Activated CD4-positive, CD25-positive, alpha-beta regulatory T cell treated with anti-CD3 and anti-CD28 coated beads, Interleukin-2, amount 50 U/mL, for 16 hours (primary cell): ENCODE results near the gene TNKS2.
"Not testable (repeated sequence)": the region's sequence is repeated elsewhere in the genome, so short reads cannot be mapped to it uniquely, and the experiment has no call there.

Experiments
- DNase-seq: peaks from one replicate; pipeline ENCODE4 v3.0.0-alpha.2; 2020; ENCODE audit warnings: low read depth, low spot score

The TNKS2 gene

DNA sequence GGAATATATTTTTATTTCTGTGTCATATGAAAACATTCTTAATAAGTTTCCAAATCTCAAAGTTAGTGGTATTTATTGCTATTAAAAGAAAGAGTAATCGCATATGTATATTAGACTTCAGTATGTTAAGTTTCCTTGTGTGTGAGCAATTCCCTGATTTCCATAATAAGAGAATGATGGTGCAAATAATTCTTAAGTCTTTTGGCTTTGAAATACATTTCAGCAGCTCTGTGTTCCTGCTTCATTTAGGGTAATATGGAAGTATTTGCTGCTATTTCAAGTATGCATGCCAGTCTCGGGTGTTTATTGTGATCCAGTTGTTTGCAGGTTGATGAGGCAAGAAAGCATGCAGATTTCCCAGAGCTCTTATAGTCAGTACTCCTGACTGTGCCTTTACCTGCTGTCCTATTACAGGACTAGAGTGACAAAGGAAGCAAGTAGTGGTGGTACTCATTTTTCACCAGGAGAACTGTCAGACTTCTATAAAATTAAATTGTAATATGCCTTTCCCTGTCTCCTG lies 67.4 kb downstream of the TNKS2 start:
- DNase-seq, result no peak

GRCh38 chr10:91875156-91875555 lies 76.9 kb downstream of the TNKS2 start:
- DNase-seq, result no peak

- DNase-seq, result no peak
Measured at GRCh38 chr10:91875779-91876178, 77.6 kb downstream of the TNKS2 start.

- no peak for DNase-seq
Measured at GRCh38 chr10:91879515-91880170, 81.4 kb downstream of the TNKS2 start.

- no peak for DNase-seq
Measured at GRCh38 chr10:91880310-91880709, 82.1 kb downstream of the TNKS2 start.

GRCh38 chr10:91883549-91884444 lies 85.6 kb downstream of the TNKS2 start:
- no peak for DNase-seq

DNA sequence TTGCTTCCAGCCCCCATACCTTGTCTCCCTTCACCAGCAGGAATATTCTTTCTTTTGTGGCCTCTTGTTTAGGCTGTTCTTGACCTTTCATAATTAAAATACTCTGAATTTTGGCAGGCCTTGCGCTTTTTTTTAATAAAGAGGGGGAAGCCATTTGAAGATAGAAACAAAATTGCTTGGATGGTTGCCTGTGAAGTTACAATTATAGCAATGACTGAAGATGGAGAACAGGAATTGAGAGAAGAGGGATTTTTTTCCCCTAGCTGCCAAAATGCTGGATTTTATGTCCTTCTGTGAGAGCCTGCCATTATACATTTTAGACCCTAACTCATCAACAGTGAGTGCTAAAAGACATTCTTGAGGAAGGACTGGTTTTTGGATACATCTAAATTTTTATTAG lies 86.3 kb downstream of the TNKS2 start:
- DNase-seq, result no peak

DNA sequence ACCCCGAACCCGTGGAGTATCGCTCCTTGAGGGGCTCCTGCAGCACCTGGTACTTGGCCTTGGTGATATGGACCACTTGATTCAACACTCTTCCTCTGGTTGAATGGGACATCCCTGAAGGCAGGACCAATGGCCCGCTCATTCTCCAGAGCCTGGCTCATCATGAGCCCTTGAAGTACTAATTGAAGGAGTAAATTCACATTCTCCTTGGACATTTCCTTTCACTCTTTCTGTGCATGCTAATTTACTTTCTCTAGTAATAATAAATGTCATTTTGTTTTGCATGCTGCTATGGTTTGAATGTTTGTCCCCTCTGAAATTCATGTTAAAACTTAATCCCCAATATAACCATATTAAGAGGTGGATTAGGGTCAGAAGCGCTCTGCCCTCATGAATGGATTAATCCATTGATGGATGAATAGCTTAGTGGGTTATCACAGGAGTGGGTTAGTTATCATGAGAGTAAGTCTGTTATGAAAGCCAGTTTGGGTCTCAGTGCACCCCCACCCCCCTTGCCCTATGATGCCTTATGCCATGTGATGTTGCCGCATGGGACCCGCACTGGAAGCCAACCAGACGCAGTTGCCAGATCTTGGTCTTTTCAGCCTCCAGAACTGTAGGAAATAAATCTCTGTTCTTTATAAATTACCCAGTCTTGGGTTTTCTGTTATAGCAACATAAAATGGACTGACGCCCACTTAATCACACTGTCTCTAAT lies 87.3 kb downstream of the TNKS2 start:
- no peak for DNase-seq

DNA sequence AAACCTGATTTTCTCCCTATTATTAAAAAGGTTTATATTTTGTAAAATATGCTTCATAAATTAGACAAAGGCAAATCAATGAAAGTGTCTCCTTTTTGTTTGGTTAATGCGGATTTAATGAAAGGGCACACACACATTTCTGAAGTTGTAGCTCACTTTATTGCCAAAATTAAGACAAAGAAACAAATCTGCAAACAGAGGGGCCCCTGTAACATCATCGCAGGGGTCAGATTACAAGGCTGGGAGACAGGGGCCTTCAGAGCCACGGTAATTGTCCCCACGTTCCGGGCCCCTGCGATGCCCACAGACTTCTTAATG lies 88.7 kb downstream of the TNKS2 start:
- DNase-seq, result no peak

DNA sequence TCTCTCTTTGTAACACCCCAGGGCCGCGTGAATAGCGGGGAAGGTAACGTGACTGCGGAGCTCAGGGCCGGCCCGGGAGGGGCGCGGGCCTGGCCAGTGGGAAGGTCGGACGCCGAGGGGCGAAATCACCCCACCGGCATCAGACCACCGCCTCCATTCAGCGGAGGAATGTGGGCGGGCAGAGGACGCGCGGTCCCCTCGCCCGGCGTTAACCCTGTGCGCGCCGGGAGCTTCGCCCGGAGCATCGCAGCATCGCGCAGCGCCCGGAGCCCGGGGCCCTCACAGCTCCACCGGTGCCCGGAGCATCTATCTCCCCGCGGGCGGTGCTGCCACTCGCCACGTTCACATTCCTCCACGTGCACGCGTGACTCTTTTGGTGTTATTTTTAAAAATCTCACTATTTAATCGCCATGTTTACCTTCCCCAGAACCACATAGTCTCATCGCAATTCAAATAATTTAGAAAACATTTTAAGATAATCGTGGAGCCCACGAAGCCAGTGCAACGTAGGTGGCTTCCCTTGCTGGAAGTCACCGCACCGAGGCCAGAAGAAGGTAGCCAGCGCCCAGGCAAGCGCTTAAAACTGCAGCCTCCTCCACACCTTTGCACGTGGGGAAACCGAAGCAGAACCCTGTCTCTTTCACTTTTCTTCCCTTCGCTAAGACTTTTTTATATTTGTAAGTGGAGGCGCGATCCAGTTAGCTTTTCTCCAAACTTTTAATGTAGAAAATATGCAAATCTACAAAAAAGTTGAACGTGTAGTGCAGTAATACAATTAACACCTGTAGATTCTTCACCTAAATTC lies 89.2 kb downstream of the TNKS2 start:
- DNase-seq, result no peak

GRCh38 chr10:91891125-91892001 lies 93.1 kb downstream of the TNKS2 start:
- no peak for DNase-seq

DNA sequence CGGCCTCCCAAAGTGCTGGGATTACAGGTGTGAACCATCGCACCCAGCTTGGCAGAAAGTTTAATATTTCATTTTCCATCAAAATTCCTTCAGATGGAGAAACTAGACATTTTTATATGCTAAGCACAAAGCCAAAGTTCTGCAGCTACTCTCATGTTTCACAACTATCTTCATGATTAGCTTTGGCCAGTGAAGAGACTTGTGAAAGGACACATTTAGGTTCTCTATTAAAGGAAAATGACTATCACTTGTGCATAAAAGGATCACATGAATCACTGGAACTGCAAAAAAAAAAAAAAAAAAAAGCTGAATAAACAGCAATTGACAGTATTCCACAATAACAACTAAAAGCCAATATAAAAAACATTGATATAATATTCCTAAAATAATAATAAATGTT lies 94.8 kb downstream of the TNKS2 start:
- DNase-seq, result no peak

DNA sequence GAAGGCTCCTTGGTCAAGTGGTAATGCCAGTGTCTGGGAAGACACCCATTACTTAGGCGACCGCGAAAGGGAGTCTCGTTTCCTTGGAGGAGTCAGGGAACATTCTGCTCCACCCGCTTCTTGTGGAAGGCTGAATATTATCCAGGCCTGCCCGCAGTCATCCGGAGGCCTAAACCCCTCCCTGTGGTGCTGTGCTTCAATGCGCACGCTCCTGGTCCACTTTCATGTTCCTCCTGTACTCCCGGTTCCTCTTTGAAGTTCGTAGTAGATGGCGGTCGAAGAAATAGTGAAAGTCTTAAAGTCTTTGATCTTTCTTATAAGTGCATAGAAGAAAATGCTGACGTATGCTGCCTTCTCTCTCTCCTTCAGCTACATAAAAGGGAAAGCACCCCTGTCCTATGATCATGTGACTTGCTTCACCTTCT lies 96.0 kb downstream of the TNKS2 start:
- not testable (repeated sequence) for DNase-seq

DNA sequence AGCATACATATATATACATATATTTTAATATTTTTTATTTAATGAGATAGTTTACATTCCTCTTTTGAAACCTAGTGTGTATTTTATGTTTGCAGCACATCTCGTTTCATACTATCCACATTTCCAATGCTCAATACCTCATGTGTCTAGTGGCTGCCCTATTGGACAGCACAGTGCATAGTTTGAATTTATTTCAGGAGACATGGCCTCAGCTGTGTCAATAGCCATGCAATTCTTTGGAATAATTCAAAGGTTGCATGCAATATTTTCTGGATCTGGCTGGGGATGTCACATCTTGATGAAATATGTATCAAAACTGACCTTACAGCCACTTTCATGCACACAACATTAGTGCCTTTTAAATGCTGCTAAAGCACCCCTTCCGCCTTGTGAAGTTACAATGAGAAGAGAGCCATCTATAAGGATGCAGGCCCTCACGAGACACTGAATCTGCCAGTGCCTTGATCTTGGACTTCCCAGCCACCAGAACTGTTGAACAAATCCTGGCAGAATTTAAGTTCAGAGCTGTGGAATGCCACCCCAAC lies 98.1 kb downstream of the TNKS2 start:
- DNase-seq, result no peak

DNA sequence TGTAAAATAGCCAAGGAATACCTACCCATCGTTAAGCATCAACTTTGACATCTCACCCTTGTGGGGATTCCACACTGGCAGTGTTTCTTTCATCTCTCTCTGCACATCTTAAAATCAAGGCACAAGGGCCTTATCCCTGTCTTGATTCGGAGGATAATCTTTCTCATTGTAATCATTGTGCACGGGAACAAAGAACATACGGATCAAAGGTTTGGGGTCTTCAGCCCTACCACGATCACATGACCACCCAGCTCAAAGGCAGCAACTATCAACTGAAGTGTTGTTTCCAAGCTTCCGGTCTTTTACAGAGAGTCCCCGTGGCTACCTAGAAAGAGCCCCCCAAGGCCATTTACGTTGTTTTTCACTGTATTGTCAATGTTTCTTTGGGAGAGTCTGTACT lies 99.2 kb downstream of the TNKS2 start:
- DNase-seq, result no peak

DNA sequence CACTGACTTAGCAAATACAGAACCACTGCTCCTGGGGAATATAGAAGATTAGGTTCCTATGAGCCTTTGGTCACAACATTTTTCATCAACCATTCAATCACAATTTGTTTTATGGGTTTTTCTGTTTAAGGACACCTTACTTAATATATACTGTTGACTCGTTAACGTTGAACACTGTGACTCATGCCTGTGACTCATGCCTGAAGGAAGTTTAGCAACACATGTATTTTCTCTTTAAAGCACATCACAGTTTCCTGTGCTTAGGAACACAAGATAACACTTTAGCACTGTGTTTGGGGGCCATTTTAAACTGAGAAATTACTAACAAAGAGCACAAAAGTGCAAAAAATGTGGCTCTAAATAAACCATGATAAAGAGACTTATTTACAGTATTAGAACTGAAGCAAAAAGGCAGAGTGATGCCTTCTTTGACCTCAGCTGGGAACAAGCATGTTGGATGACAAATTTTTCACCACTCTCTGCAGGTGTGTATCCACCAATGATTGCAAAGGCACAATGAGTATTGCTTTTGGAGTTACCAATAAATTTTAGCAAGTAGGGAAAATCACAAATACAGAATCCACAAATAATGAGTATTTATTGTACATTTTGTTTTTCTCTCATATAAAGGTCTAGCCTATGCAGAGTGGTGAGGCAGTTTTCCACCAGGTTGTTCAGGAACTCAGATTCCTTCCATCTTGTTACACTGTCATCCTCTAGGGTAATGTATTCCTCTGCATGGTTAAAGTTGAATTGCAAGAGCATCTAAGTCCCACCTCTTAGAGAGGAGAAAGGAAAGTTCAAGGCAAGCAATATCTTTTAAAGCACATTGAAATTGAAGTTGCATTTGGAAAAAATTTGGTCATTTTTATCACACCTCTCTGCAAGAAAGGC lies 103.8 kb downstream of the TNKS2 start:
- peak; percentile 15 for DNase-seq

DNA sequence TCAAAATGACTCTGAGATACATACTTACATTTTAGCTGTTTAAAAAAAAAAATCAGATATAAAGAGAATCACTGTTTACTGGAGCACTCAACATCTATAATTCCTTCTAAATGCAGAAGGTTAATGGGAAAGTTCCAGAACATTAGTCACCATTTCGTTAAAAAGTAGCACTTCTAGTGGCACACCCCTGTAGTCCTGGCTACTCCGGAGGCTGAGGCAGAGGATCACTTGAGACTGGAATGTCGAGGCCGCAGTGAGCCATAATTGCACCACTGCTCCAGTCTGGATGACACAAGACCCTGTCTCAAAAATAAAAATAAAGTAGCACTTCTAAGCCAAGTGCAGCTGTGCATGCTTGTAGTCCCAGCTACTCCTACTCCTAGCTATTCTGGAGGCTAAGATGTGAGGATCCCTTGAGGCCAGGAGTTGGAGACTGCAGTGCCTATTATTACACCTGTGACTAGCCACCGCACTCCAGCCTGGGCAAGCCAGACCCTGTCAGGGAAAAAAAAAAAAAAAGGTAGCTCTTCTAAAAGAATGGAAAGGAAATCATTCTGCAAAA lies 108.9 kb downstream of the TNKS2 start:
- DNase-seq, result no peak

DNA sequence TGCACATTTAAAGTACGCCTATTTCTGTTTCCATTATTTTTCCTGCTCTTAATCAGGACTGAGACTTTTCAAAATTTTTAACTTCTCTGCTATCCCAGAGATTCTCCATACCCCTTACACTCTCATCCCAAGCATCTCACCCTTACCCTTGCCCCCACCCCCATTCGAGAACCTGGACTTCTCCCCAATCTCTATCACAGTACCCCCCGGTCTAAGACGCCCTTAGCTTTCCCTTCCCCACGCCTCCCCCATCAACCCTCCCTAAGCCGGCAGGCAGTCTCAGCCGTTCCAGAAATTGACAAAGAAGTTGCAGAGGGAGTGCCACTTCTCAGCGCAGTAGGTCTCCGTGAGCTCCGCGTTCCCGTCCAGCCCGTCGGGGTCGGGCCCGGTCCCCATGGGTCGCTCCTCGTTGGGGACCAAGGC lies 109.7 kb downstream of the TNKS2 start:
- DNase-seq, result no peak
